IPS-NIHi7 (cell line): ENCODE measurements around the gene TEAD1.

ENCODE experiments used
- DNase-seq: peaks from one replicate; pipeline ENCODE4 v3.0.0; 2012; ENCODE audit warnings: mixed read lengths; ENCODE audit errors: extremely low spot score

TEAD1 gene

GRCh38 chr11:12789054-12789453 is 114.8 kb downstream of the TEAD1 start:
- no peak for DNase-seq

GRCh38 chr11:12789596-12790215 is 115.5 kb downstream of the TEAD1 start:
- DNase-seq: no peak

- DNase-seq: no peak
These were observed 116.8 kb downstream of the TEAD1 start for GRCh38 chr11:12790861-12791616.

- no peak for DNase-seq
These were observed 117.8 kb downstream of the TEAD1 start for GRCh38 chr11:12792018-12792417.

- no peak for DNase-seq
These were observed 118.4 kb downstream of the TEAD1 start for GRCh38 chr11:12792590-12792989.

- DNase-seq: no peak
These were observed 118.8 kb downstream of the TEAD1 start for GRCh38 chr11:12793065-12793464.

- no peak for DNase-seq
These were observed 119.3 kb downstream of the TEAD1 start for GRCh38 chr11:12793506-12793905.

- no peak for DNase-seq
These were observed 120.5 kb downstream of the TEAD1 start for GRCh38 chr11:12794576-12795230.

- DNase-seq: no peak
These were observed 123.8 kb downstream of the TEAD1 start for GRCh38 chr11:12797996-12798395.

- DNase-seq: no peak
These were observed 124.4 kb downstream of the TEAD1 start for GRCh38 chr11:12798609-12799011.

GRCh38 chr11:12799334-12799835 is 125.2 kb downstream of the TEAD1 start:
- no peak for DNase-seq

GRCh38 chr11:12800032-12800671 is 125.9 kb downstream of the TEAD1 start:
- no peak for DNase-seq

GRCh38 chr11:12800871-12801270 is 126.7 kb downstream of the TEAD1 start:
- no peak for DNase-seq

GRCh38 chr11:12801976-12802375 is 127.8 kb downstream of the TEAD1 start:
- no peak for DNase-seq

- no peak for DNase-seq
These were observed 128.3 kb downstream of the TEAD1 start for GRCh38 chr11:12802418-12803085.

GRCh38 chr11:12803086-12803826 is 129.0 kb downstream of the TEAD1 start:
- DNase-seq: no peak

GRCh38 chr11:12806113-12806512 is 131.9 kb downstream of the TEAD1 start:
- DNase-seq: no peak

- no peak for DNase-seq
These were observed 133.4 kb downstream of the TEAD1 start for GRCh38 chr11:12807621-12808020.

GRCh38 chr11:12808519-12808918 is 134.3 kb downstream of the TEAD1 start:
- DNase-seq: no peak

- DNase-seq: no peak
These were observed 135.1 kb downstream of the TEAD1 start for GRCh38 chr11:12809364-12809763.
